ENCODE results near the gene IL10RB.
A peak's percentile ranks its signal among the peaks of the same experiment; 100 is the strongest.
"Not testable (repeated sequence)": the region's sequence is repeated elsewhere in the genome, so short reads cannot be mapped to it uniquely, and the experiment has no call there.

The IL10RB gene

GRCh38 chr21:33305938-33306337, 39.8 kb downstream of the IL10RB start:
- DNase-seq = no peak

GRCh38 chr21:33308586-33309490, 42.7 kb downstream of the IL10RB start:
- no peak for DNase-seq

GRCh38 chr21:33309778-33310177, 43.6 kb downstream of the IL10RB start:
- DNase-seq = no peak

GRCh38 chr21:33312121-33312520, 46.0 kb downstream of the IL10RB start:
- no peak for DNase-seq

GRCh38 chr21:33313183-33313582, 47.0 kb downstream of the IL10RB start:
- no peak for DNase-seq

- no peak for DNase-seq
These were observed 47.4 kb downstream of the IL10RB start for GRCh38 chr21:33313611-33314010.

GRCh38 chr21:33314111-33314510, 47.9 kb downstream of the IL10RB start:
- no peak for DNase-seq

- no peak for DNase-seq
These were observed 50.0 kb downstream of the IL10RB start for GRCh38 chr21:33315946-33316710.

GRCh38 chr21:33317145-33317544, 51.0 kb downstream of the IL10RB start:
- no peak for DNase-seq

- no peak for DNase-seq
These were observed 51.8 kb downstream of the IL10RB start for GRCh38 chr21:33317786-33318486.

- DNase-seq = not testable (repeated sequence)
These were observed 54.8 kb downstream of the IL10RB start for GRCh38 chr21:33321005-33321404.

- DNase-seq = not testable (repeated sequence)
These were observed 57.4 kb downstream of the IL10RB start for GRCh38 chr21:33323610-33324009.

GRCh38 chr21:33324291-33325221, 58.4 kb downstream of the IL10RB start, which contains the start of gene IFNAR1:
IFNAR1 (plus strand) TSS chr21:33324970; CDS start chr21:33325056, 86 bp downstream.
- peak; percentile 97 for DNase-seq

GRCh38 chr21:33325222-33326067, 59.3 kb downstream of the IL10RB start:
- peak; percentile 57 for DNase-seq

- DNase-seq = no peak
These were observed 61.2 kb downstream of the IL10RB start for GRCh38 chr21:33327326-33327725.

GRCh38 chr21:33327792-33328433, 61.7 kb downstream of the IL10RB start:
- DNase-seq = no peak

- no peak for DNase-seq
These were observed 64.6 kb downstream of the IL10RB start for GRCh38 chr21:33330726-33331125.

GRCh38 chr21:33332143-33332542, 66.0 kb downstream of the IL10RB start:
- DNase-seq = no peak

- no peak for DNase-seq
These were observed 68.0 kb downstream of the IL10RB start for GRCh38 chr21:33334191-33334590.

GRCh38 chr21:33334824-33335223, 68.7 kb downstream of the IL10RB start:
- no peak for DNase-seq

GRCh38 chr21:33339135-33339534, 73.0 kb downstream of the IL10RB start:
- DNase-seq = no peak

Measured in KG1 (cell line).